Measurements from ENCODE around the gene RPL7A.

RPL7A gene

DNA sequence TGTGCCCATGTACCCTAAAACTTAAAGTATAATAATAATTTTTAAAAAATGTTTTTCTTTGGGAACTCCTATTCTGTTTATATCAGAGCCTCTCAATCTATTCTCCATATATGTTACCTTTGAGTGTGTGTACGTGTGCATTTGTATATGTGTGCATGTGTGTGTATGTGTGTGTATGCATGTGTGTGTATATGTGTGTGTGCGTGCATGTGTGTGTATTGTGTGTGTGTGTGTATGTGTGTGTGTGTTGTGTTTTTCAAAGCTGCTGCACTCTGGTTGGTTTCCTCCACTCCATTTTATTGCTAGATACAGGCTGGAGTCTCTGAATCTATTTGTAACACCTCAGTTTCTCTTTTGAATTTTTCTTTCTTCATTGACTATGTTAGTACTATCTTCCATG is 32.0 kb upstream of the RPL7A start:
- no peak for TF ChIP-seq TAF1 (IDR thresholded peaks at IDR 0.05; ENCODE audit: borderline replicate concordance, insufficient read depth, low read length)

DNA sequence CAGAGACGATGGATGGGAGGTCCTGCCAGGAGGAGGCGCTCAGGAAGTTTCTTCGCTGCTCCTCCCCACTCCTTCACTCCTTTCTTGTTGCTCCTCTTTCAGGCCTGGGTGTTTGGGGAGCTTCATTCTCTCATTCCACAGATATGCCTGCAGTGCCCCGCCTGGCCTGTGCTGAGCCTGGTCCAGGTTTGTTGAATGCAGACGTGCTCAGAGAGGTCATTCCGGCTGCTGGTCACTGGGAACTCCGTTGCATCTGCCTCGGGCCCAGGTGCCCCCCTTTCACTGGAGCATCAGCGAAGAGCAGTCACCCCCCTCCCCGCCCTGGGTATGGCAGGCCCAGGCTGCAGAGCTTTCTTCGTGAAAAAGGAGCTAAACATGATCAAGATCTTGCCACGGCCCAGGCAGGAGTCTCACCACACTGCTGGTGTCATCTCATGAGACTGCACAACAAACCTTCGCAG is 27.6 kb upstream of the RPL7A start:
- no peak for TF ChIP-seq SIN3A (IDR thresholded peaks at IDR 0.05; ENCODE audit: borderline replicate concordance, insufficient read depth, low read length)
- TF ChIP-seq POLR2AphosphoS5 (IDR thresholded peaks at IDR 0.05; ENCODE audit: low read depth, low read length), result no peak
- TF ChIP-seq FOXP2 (optimal IDR thresholded peaks at IDR 0.05; ENCODE audit: borderline replicate concordance, extremely low read depth, extremely low read length, insufficient read depth), result no peak
- no peak for TF ChIP-seq TAF1 (IDR thresholded peaks at IDR 0.05; ENCODE audit: borderline replicate concordance, insufficient read depth, low read length)
- TF ChIP-seq, protein P1, sequence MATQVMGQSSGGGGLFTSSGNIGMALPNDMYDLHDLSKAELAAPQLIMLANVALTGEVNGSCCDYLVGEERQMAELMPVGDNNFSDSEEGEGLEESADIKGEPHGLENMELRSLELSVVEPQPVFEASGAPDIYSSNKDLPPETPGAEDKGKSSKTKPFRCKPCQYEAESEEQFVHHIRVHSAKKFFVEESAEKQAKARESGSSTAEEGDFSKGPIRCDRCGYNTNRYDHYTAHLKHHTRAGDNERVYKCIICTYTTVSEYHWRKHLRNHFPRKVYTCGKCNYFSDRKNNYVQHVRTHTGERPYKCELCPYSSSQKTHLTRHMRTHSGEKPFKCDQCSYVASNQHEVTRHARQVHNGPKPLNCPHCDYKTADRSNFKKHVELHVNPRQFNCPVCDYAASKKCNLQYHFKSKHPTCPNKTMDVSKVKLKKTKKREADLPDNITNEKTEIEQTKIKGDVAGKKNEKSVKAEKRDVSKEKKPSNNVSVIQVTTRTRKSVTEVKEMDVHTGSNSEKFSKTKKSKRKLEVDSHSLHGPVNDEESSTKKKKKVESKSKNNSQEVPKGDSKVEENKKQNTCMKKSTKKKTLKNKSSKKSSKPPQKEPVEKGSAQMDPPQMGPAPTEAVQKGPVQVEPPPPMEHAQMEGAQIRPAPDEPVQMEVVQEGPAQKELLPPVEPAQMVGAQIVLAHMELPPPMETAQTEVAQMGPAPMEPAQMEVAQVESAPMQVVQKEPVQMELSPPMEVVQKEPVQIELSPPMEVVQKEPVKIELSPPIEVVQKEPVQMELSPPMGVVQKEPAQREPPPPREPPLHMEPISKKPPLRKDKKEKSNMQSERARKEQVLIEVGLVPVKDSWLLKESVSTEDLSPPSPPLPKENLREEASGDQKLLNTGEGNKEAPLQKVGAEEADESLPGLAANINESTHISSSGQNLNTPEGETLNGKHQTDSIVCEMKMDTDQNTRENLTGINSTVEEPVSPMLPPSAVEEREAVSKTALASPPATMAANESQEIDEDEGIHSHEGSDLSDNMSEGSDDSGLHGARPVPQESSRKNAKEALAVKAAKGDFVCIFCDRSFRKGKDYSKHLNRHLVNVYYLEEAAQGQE (IDR thresholded peaks at IDR 0.05; ENCODE audit: insufficient read depth in 1 of 2, low read depth in 2 of 2, low read length in 2 of 2), result no peak

DNA sequence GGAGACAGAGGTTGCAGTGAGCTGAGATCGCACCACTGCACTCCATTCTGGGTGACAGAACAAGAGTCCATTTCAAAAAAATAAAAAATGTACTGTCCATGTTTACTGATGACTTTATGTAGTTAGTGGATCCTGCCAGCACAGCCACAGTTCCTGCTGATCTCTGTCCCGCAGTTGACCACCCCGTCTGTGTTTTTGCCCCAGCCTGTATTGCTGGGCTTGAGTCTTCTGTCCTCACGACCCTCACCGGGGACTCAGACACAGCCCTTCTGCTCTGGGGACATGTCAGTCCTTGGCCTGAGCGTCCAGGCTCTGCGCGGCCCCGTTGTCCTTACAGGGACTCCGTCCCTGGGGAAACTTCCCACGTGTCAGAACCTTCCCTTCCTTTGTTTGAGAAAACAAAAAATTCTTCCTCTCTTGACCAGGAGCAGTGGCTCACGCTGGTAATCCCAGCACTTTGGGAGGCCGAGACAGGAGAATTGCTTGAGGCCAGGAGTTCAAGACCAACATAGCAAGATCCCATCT is 26.5 kb upstream of the RPL7A start:
- TF ChIP-seq SIN3A (IDR thresholded peaks at IDR 0.05; ENCODE audit: borderline replicate concordance, insufficient read depth, low read length) (no peak), FOXP2 (optimal IDR thresholded peaks at IDR 0.05; ENCODE audit: borderline replicate concordance, extremely low read depth, extremely low read length, insufficient read depth) (no peak), POLR2AphosphoS5 (IDR thresholded peaks at IDR 0.05; ENCODE audit: low read depth, low read length) (no peak), TAF1 (IDR thresholded peaks at IDR 0.05; ENCODE audit: borderline replicate concordance, insufficient read depth, low read length) (no peak)
- TF ChIP-seq, protein P1 (IDR thresholded peaks at IDR 0.05; ENCODE audit: insufficient read depth in 1 of 2, low read depth in 2 of 2, low read length in 2 of 2), result no peak

DNA sequence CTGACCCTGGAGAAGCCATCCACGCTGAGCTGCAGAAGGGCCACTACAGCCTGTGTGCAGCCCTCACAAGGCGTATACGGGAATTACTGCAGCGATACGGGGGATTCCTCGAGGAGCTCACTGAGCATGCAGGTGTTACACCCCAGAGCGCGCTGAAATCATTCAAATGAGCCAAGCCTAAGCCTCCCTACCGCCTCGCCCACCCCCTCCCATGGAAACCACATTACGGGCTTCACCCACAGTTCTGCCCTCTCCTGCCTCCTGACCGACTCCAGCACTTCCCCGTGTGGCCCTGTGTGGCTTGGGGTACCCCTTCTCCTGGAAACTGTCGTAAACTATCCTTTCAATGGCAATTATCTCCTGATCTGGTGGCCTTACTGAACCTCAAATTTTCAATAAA is 25.3 kb upstream of the RPL7A start:
- TF ChIP-seq, protein P1 (IDR thresholded peaks at IDR 0.05; ENCODE audit: insufficient read depth in 1 of 2, low read depth in 2 of 2, low read length in 2 of 2), result no peak
- TF ChIP-seq SIN3A (IDR thresholded peaks at IDR 0.05; ENCODE audit: borderline replicate concordance, insufficient read depth, low read length), result no peak
- TF ChIP-seq FOXP2 (optimal IDR thresholded peaks at IDR 0.05; ENCODE audit: borderline replicate concordance, extremely low read depth, extremely low read length, insufficient read depth), result no peak
- no peak for TF ChIP-seq TAF1 (IDR thresholded peaks at IDR 0.05; ENCODE audit: borderline replicate concordance, insufficient read depth, low read length)
- TF ChIP-seq POLR2AphosphoS5 (IDR thresholded peaks at IDR 0.05; ENCODE audit: low read depth, low read length), result no peak

DNA sequence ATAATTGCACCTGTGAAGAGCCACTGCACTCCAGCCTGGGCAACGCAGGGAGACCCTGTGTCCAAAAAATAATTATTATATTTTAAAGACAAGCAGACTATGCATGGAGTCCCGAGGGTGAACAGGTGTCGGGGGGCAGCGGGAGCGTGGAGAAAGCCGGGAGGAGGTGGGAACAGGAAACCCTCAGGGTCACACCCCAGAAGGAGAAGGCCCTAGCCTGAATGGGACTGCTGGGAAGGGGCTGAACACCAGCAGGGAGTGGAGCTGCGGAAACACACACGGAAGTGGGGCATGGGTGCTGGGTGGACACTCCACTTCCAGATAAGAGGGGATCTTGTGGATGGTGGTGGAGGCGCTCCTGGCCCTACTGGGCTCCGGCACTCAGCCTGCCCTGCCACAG is 24.8 kb upstream of the RPL7A start:
- no peak for TF ChIP-seq FOXP2 (optimal IDR thresholded peaks at IDR 0.05; ENCODE audit: borderline replicate concordance, extremely low read depth, extremely low read length, insufficient read depth)
- TF ChIP-seq POLR2AphosphoS5 (IDR thresholded peaks at IDR 0.05; ENCODE audit: low read depth, low read length), result no peak
- no peak for TF ChIP-seq TAF1 (IDR thresholded peaks at IDR 0.05; ENCODE audit: borderline replicate concordance, insufficient read depth, low read length)
- TF ChIP-seq SIN3A (IDR thresholded peaks at IDR 0.05; ENCODE audit: borderline replicate concordance, insufficient read depth, low read length), result no peak
- TF ChIP-seq, protein P1 (IDR thresholded peaks at IDR 0.05; ENCODE audit: insufficient read depth in 1 of 2, low read depth in 2 of 2, low read length in 2 of 2), result no peak

Data from PFSK-1 (cell line).